ENCODE results near the gene SNAP23. TPM values are rescaled to one million over a fixed set of nuclear protein-coding genes. Genes with fewer than 3 reads are reported as not detected.

SNAP23 gene
- total and polyA plus RNA-seq, 2 experiments from 2014 or later, result 58.8 to 88.1 TPM

GRCh38 chr15:42503825-42504224 lies 8.4 kb downstream of the SNAP23 start:
- H3K9me2 ChIP-seq (ENCODE audit: insufficient read depth), result no peaks in the 10 kb centered on the region
- no peak overlapping the region for H3K4me3 Mint-ChIP-seq
- H2AFZ ChIP-seq, result no peak overlapping the region
- H3F3A ChIP-seq (replicated peaks; ENCODE audit: low read depth), result no peaks in the 10 kb centered on the region
- H3K4me2 ChIP-seq, result no peak overlapping the region
- DNase-seq (ENCODE audit: low spot score) (no peak), ATAC-seq (no peak)
- peaks cover 19% of the 10 kb centered on the region for H4K20me1 ChIP-seq (replicated peaks; ENCODE audit: insufficient read depth)
- H3K4me1 Mint-ChIP-seq, result peaks cover 11% of the 10 kb centered on the region; the same call in 2 of the 3 replicates
- H3K4me1 ChIP-seq (ENCODE audit: insufficient read depth), result peaks cover 19% of the 10 kb centered on the region
- peaks cover 4% of the 10 kb centered on the region; the same call in 1 of the 3 replicates for H3K36me3 Mint-ChIP-seq (ENCODE audit: low read depth)
- TF ChIP-seq STAT1 (IDR thresholded peaks at IDR 0.05; ENCODE audit: unreplicated experiment) (no peak), ZNF114 (CRISPR knock-in tag; IDR thresholded peaks at IDR 0.05) (no peak), EZH2 (IDR thresholded peaks at IDR 0.05; ENCODE audit: low read depth, unreplicated experiment) (no peak), POLR2AphosphoS5 (IDR thresholded peaks at IDR 0.05; ENCODE audit: low read depth) (no peak), NANOG (IDR thresholded peaks at IDR 0.05; ENCODE audit: borderline replicate concordance) (no peak), ZNF331 (CRISPR knock-in tag; IDR thresholded peaks at IDR 0.05; ENCODE audit: low read depth) (no peak), ETS1 (IDR thresholded peaks at IDR 0.05) (no peak), EZH2phosphoT487 (IDR thresholded peaks at IDR 0.05; ENCODE audit: unreplicated experiment) (no peak), JUNB (IDR thresholded peaks at IDR 0.05; ENCODE audit: unreplicated experiment) (no peak), CREB1 (CRISPR knock-in tag; IDR thresholded peaks at IDR 0.05; ENCODE audit: low read depth) (no peak)
- TF ChIP-seq, protein P1, sequence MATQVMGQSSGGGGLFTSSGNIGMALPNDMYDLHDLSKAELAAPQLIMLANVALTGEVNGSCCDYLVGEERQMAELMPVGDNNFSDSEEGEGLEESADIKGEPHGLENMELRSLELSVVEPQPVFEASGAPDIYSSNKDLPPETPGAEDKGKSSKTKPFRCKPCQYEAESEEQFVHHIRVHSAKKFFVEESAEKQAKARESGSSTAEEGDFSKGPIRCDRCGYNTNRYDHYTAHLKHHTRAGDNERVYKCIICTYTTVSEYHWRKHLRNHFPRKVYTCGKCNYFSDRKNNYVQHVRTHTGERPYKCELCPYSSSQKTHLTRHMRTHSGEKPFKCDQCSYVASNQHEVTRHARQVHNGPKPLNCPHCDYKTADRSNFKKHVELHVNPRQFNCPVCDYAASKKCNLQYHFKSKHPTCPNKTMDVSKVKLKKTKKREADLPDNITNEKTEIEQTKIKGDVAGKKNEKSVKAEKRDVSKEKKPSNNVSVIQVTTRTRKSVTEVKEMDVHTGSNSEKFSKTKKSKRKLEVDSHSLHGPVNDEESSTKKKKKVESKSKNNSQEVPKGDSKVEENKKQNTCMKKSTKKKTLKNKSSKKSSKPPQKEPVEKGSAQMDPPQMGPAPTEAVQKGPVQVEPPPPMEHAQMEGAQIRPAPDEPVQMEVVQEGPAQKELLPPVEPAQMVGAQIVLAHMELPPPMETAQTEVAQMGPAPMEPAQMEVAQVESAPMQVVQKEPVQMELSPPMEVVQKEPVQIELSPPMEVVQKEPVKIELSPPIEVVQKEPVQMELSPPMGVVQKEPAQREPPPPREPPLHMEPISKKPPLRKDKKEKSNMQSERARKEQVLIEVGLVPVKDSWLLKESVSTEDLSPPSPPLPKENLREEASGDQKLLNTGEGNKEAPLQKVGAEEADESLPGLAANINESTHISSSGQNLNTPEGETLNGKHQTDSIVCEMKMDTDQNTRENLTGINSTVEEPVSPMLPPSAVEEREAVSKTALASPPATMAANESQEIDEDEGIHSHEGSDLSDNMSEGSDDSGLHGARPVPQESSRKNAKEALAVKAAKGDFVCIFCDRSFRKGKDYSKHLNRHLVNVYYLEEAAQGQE (IDR thresholded peaks at IDR 0.05; ENCODE audit: unreplicated experiment), result no peak
- TF ChIP-seq, protein P2, sequence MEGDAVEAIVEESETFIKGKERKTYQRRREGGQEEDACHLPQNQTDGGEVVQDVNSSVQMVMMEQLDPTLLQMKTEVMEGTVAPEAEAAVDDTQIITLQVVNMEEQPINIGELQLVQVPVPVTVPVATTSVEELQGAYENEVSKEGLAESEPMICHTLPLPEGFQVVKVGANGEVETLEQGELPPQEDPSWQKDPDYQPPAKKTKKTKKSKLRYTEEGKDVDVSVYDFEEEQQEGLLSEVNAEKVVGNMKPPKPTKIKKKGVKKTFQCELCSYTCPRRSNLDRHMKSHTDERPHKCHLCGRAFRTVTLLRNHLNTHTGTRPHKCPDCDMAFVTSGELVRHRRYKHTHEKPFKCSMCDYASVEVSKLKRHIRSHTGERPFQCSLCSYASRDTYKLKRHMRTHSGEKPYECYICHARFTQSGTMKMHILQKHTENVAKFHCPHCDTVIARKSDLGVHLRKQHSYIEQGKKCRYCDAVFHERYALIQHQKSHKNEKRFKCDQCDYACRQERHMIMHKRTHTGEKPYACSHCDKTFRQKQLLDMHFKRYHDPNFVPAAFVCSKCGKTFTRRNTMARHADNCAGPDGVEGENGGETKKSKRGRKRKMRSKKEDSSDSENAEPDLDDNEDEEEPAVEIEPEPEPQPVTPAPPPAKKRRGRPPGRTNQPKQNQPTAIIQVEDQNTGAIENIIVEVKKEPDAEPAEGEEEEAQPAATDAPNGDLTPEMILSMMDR (conservative IDR thresholded peaks at IDR 0.05; ENCODE audit: low read depth in 2 of 2), result no peak
- TF ChIP-seq, protein P3, sequence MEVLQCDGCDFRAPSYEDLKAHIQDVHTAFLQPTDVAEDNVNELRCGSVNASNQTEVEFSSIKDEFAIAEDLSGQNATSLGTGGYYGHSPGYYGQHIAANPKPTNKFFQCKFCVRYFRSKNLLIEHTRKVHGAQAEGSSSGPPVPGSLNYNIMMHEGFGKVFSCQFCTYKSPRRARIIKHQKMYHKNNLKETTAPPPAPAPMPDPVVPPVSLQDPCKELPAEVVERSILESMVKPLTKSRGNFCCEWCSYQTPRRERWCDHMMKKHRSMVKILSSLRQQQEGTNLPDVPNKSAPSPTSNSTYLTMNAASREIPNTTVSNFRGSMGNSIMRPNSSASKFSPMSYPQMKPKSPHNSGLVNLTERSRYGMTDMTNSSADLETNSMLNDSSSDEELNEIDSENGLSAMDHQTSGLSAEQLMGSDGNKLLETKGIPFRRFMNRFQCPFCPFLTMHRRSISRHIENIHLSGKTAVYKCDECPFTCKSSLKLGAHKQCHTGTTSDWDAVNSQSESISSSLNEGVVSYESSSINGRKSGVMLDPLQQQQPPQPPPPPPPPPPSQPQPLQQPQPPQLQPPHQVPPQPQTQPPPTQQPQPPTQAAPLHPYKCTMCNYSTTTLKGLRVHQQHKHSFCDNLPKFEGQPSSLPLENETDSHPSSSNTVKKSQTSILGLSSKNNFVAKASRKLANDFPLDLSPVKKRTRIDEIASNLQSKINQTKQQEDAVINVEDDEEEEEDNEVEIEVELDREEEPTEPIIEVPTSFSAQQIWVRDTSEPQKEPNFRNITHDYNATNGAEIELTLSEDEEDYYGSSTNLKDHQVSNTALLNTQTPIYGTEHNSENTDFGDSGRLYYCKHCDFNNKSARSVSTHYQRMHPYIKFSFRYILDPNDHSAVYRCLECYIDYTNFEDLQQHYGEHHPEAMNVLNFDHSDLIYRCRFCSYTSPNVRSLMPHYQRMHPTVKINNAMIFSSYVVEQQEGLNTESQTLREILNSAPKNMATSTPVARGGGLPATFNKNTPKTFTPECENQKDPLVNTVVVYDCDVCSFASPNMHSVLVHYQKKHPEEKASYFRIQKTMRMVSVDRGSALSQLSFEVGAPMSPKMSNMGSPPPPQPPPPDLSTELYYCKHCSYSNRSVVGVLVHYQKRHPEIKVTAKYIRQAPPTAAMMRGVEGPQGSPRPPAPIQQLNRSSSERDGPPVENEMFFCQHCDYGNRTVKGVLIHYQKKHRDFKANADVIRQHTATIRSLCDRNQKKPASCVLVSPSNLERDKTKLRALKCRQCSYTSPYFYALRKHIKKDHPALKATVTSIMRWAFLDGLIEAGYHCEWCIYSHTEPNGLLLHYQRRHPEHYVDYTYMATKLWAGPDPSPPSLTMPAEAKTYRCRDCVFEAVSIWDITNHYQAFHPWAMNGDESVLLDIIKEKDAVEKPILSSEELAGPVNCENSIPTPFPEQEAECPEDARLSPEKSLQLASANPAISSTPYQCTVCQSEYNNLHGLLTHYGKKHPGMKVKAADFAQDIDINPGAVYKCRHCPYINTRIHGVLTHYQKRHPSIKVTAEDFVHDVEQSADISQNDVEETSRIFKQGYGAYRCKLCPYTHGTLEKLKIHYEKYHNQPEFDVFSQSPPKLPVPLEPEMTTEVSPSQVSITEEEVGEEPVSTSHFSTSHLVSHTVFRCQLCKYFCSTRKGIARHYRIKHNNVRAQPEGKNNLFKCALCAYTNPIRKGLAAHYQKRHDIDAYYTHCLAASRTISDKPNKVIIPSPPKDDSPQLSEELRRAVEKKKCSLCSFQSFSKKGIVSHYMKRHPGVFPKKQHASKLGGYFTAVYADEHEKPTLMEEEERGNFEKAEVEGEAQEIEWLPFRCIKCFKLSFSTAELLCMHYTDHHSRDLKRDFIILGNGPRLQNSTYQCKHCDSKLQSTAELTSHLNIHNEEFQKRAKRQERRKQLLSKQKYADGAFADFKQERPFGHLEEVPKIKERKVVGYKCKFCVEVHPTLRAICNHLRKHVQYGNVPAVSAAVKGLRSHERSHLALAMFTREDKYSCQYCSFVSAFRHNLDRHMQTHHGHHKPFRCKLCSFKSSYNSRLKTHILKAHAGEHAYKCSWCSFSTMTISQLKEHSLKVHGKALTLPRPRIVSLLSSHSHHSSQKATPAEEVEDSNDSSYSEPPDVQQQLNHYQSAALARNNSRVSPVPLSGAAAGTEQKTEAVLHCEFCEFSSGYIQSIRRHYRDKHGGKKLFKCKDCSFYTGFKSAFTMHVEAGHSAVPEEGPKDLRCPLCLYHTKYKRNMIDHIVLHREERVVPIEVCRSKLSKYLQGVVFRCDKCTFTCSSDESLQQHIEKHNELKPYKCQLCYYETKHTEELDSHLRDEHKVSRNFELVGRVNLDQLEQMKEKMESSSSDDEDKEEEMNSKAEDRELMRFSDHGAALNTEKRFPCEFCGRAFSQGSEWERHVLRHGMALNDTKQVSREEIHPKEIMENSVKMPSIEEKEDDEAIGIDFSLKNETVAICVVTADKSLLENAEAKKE (CRISPR knock-in tag; IDR thresholded peaks at IDR 0.05), result no peak
- H3K27ac ChIP-seq (ENCODE audit: low read depth), result no peak overlapping the region
- H3K27me3 ChIP-seq (ENCODE audit: insufficient read depth), result no peaks in the 10 kb centered on the region
- no peak overlapping the region for H3K27ac Mint-ChIP-seq
- no peaks in the 10 kb centered on the region for H3K9me3 Mint-ChIP-seq
- peaks cover 90% of the 10 kb centered on the region for H3K79me2 ChIP-seq (replicated peaks; ENCODE audit: insufficient read depth)
- peaks cover 1% of the 10 kb centered on the region for H3K27me3 Mint-ChIP-seq (ENCODE audit: insufficient read depth, low read depth, poor library complexity)
- no peaks in the 10 kb centered on the region for H3K36me3 ChIP-seq (ENCODE audit: insufficient read depth)
- H3K4me3 ChIP-seq, result no peak overlapping the region

All from GM23338 (cell line).